Measurements from ENCODE around the gene SSBP3.
"Not testable (repeated sequence)": the region's sequence is repeated elsewhere in the genome, so short reads cannot be mapped to it uniquely, and the experiment has no call there.

DNA sequence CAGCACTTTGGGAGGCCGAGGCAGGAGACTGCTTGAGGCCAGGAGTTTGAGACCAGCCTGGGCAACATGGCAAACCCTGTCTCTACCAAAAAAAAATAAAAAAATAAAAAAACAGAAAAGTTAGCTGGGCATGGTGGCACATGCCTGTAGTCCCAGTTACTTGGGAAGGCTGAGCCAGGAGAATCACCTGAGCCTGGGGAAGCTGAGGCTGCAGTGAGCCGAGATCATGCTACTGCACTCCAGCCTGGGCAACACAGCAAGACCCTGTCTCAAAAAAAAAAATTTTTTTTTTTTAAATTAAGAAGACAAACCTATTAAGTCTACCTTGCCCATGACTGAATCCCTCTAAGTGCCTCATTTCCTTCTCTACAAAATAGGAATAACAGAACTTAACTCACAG is 16.6 kb downstream of the SSBP3 start:
- TF ChIP-seq, protein P1, sequence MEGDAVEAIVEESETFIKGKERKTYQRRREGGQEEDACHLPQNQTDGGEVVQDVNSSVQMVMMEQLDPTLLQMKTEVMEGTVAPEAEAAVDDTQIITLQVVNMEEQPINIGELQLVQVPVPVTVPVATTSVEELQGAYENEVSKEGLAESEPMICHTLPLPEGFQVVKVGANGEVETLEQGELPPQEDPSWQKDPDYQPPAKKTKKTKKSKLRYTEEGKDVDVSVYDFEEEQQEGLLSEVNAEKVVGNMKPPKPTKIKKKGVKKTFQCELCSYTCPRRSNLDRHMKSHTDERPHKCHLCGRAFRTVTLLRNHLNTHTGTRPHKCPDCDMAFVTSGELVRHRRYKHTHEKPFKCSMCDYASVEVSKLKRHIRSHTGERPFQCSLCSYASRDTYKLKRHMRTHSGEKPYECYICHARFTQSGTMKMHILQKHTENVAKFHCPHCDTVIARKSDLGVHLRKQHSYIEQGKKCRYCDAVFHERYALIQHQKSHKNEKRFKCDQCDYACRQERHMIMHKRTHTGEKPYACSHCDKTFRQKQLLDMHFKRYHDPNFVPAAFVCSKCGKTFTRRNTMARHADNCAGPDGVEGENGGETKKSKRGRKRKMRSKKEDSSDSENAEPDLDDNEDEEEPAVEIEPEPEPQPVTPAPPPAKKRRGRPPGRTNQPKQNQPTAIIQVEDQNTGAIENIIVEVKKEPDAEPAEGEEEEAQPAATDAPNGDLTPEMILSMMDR (IDR thresholded peaks at IDR 0.05) = not testable (repeated sequence)
- TF ChIP-seq POLR2A (IDR thresholded peaks at IDR 0.05) = not testable (repeated sequence)

Data from tibial nerve (tissue), 3 donors.